ENCODE data around the gene HCN2. TPM values are rescaled to one million over a fixed set of nuclear protein-coding genes. Genes with fewer than 3 reads are reported as not detected.

The HCN2 gene
- total and polyA plus RNA-seq, 9 of the 15 experiments (the other 6 are each of a cell fraction or from before 2014, with no cell fraction given), result 0.29 to 4.2 (median 0.82) TPM; not detected in 2

- TF ChIP-seq FOS (IDR thresholded peaks at IDR 0.05; ENCODE audit: extremely low read depth, insufficient read length) (no peak), HDAC8 (tag; IDR thresholded peaks at IDR 0.05) (no peak), ZHX1 (conservative IDR thresholded peaks at IDR 0.05; ENCODE audit: low read length) (no peak), ZNF184 (CRISPR knock-in tag; IDR thresholded peaks at IDR 0.05) (no peak), SOX6 (IDR thresholded peaks at IDR 0.05) (peak; percentile 95), ZNF778 (CRISPR knock-in tag; IDR thresholded peaks at IDR 0.05) (no peak), PPARD (CRISPR knock-in tag; IDR thresholded peaks at IDR 0.05) (no peak), CREM (IDR thresholded peaks at IDR 0.05; ENCODE audit: low read depth) (peak; percentile 75), E2F5 (CRISPR knock-in tag; IDR thresholded peaks at IDR 0.05) (no peak), POLR3G (IDR thresholded peaks at IDR 0.05; ENCODE audit: extremely low read depth, insufficient read length, insufficient replicate concordance) (no peak), ELK1 (CRISPR knock-in tag; IDR thresholded peaks at IDR 0.05) (no peak), SAFB2 (IDR thresholded peaks at IDR 0.05; ENCODE audit: borderline replicate concordance, low read depth, low read length, severe bottlenecking) (no peak), NRF1 (conservative IDR thresholded peaks at IDR 0.05 in 1 of 2, IDR thresholded peaks at IDR 0.05 in 1 of 2) (peak in 1 of 2 experiments; percentile 39; a peak in 2 of 4 replicates), ZNF23 (CRISPR knock-in tag; IDR thresholded peaks at IDR 0.05) (no peak), ZBTB33 (CRISPR knock-in tag; IDR thresholded peaks at IDR 0.05) (no peak), ATF6 (CRISPR knock-in tag; IDR thresholded peaks at IDR 0.05) (no peak), ZNF174 (CRISPR knock-in tag; IDR thresholded peaks at IDR 0.05) (no peak), ARHGAP35 (IDR thresholded peaks at IDR 0.05; ENCODE audit: partially characterized antibody) (no peak), ATF1 (CRISPR knock-in tag; IDR thresholded peaks at IDR 0.05) (no peak), ATF1 (tag; IDR thresholded peaks at IDR 0.05) (peak; percentile 57)
These were observed 14.8 kb upstream of the HCN2 start (continued) for GRCh38 chr19:574658-575526.
